ENCODE measurements around the gene STX5. TPM values are rescaled to one million over a fixed set of nuclear protein-coding genes. Genes with fewer than 3 reads are reported as not detected.

The STX5 gene
- total RNA-seq, 2 donors from 2014 or later = 32.0 to 46.8 TPM

DNA sequence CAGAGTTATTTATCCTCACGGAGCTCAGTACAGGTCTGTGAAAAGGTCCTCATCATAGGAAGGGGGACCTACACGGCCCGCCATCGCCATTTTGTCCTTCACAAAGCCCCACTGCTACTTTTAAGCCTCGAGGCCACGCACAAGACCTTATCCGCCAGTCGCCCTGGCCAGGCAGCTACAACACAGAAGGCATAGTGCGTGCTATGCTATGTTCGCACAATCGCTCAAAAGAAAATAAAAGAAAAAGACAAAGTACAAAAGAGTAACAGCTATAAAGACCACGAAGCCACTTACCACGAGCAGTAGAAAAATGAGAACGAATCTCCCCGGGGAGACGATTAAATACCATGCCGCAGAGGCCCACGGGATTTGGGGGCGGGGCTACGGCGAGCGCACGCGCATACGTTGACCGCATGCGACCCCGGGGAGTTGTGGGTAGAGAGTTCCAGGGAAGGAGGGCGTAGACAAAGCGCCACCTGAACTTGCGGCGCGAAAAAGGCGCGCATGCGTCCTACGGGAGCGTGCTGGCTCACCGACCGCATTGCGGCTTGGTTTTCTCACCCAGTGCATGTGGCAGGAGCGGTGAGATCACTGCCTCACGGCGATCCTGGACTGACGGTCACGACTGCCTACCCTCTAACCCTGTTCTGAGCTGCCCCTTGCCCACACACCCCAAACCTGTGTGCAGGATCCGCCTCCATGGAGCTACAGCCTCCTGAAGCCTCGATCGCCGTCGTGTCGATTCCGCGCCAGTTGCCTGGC, 23.9 kb upstream of the STX5 start:
- TF ChIP-seq, protein P1, sequence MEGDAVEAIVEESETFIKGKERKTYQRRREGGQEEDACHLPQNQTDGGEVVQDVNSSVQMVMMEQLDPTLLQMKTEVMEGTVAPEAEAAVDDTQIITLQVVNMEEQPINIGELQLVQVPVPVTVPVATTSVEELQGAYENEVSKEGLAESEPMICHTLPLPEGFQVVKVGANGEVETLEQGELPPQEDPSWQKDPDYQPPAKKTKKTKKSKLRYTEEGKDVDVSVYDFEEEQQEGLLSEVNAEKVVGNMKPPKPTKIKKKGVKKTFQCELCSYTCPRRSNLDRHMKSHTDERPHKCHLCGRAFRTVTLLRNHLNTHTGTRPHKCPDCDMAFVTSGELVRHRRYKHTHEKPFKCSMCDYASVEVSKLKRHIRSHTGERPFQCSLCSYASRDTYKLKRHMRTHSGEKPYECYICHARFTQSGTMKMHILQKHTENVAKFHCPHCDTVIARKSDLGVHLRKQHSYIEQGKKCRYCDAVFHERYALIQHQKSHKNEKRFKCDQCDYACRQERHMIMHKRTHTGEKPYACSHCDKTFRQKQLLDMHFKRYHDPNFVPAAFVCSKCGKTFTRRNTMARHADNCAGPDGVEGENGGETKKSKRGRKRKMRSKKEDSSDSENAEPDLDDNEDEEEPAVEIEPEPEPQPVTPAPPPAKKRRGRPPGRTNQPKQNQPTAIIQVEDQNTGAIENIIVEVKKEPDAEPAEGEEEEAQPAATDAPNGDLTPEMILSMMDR (IDR thresholded peaks at IDR 0.05) = no peak
- peak overlapping the region; percentile 68 to 71 for H3K27ac ChIP-seq
- H3K4me3 ChIP-seq = peak overlapping the region; percentile 97
- peaks cover 19 to 26% of the 10 kb centered on the region in 2 donors for H3K4me1 ChIP-seq (ENCODE audit: control insufficient read depth in 1 of 2, low read depth in 2 of 2)
- no peaks in the 10 kb centered on the region for H3K9me3 ChIP-seq
- ATAC-seq (ENCODE audit: insufficient number of reproducible peaks, low FRiP score, low read depth) (peak; percentile 93), DNase-seq (ENCODE audit: low spot score) (peak; percentile 84)
- peaks cover 24% of the 10 kb centered on the region for H3K36me3 ChIP-seq
- no peaks in the 10 kb centered on the region for H3K27me3 ChIP-seq (replicated peaks; ENCODE audit: insufficient read depth)

DNA sequence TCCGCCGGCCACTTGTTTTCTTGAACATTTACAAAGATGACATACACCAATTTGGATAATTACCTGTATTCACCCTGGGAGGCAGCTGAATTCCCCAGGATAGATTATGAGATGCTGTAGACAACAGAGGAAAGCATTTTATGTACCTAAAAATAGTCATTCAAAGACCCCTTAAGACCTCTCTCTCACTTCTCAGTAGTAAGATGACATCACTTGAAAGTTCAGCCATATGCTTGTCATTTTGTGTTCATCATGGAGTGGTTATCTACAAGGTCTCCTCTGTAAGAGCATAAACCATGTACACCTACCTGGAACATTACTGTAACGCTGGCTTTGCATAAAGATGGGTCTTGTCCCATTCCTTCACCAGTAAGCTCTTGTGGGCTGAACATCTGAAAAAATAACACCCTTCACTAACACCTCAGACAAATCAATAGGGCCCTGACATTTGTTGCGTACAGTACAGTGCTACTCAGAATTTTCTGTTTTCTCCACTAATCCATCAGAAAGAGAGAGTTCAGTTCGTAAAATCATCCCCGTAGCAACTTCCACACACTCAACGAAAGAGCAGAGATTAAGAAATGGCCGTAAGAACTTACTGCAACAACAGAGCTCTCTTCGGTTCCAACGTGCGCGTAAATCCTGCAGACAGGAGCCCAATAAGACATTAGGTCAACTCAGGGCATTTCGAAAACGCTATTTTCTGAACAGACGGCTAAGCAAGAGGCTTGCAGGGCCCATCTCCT, 23.1 kb upstream of the STX5 start:
- TF ChIP-seq, protein P1 (IDR thresholded peaks at IDR 0.05) = no peak
- ATAC-seq (ENCODE audit: insufficient number of reproducible peaks, low FRiP score, low read depth) (no peak), DNase-seq (ENCODE audit: low spot score) (no peak)
- H3K27ac ChIP-seq = peak overlapping the region; percentile 68 to 71
- H3K4me3 ChIP-seq = peak overlapping the region; percentile 97
- peaks cover 19 to 26% of the 10 kb centered on the region in 2 donors for H3K4me1 ChIP-seq (ENCODE audit: control insufficient read depth in 1 of 2, low read depth in 2 of 2)
- peaks cover 24% of the 10 kb centered on the region for H3K36me3 ChIP-seq
- no peaks in the 10 kb centered on the region for H3K9me3 ChIP-seq
- no peaks in the 10 kb centered on the region for H3K27me3 ChIP-seq (replicated peaks; ENCODE audit: insufficient read depth)

DNA sequence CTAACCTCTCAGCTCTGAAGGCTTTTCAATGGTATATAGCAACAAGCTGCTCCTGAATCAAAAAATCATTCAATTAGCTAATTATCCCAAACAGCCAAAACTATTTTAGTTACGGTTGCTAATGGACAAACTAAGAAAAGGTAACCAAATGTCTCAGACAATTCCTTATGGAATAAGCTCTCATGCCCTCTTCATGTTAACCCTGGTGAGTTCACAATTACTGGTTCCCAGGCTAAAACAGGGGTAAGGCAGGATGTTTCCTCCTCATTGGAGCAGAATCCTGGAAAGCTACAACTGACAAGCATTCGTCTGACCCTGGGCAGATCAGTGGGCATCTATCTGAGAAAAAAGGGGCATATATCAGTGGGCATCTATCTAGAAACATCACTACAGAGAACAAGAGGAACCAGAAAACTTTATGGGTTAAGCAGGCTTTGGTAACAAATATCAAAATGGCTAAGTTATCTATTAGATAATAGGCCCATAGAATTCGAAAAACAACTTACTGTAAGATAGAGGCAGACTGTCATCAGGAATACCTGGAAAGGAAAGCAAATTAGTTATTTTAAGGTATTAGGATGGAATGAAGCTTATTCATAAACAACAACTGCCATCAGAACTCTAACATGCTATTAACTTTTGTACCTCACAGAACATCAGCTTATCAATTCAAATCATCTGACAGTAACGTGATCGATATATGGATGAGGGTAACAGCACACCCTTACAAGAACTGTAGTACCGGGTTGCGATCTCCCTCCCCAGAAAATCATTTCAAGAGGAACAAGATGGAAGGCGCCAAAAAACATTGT, 22.4 kb upstream of the STX5 start:
- Histone ChIP-seq H3K4me3 (peak overlapping the region; percentile 97), H3K4me1 (ENCODE audit: control insufficient read depth in 1 of 2, low read depth in 2 of 2) (peaks cover 19 to 26% of the 10 kb centered on the region in 2 donors), H3K9me3 (no peaks in the 10 kb centered on the region), H3K36me3 (peaks cover 24% of the 10 kb centered on the region), H3K27ac (no peak overlapping the region), H3K27me3 (replicated peaks; ENCODE audit: insufficient read depth) (no peaks in the 10 kb centered on the region)
- ATAC-seq (ENCODE audit: insufficient number of reproducible peaks, low FRiP score, low read depth) (no peak), DNase-seq (ENCODE audit: low spot score) (no peak)
- TF ChIP-seq, protein P1 (IDR thresholded peaks at IDR 0.05) = no peak

DNA sequence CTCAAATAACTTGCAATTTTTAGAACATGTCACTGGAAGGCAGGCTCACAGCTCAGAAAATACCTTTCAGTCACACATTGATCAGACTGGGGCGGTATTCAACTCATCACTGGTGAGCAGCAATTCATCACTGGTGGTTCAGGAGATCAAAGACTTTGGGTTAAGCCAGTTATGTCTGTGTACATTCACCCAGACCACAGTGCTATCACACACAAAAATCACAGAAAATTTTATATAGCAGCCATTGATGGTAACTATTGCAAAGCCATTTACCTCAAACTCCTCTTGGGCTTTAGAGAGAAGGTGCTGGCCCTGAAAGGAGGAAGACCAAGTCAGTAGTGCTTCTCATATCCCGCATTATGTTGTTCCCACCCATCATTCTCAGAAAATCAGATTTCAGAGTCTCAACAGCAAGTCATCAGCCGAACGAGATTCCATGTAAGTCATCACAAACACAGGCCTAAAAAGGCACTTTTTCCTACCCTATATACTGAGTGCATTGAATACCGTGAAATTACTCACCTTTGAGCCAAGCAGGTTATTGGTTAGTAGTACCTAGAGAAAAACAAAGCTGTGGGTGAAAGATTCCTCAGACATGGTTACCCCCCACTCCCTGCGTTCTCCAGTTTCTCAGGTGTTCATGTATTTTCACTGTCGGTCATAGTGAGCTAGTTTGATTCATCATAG, 21.6 kb upstream of the STX5 start:
- H3K4me1 ChIP-seq (ENCODE audit: control insufficient read depth in 1 of 2, low read depth in 2 of 2) = peaks cover 19 to 26% of the 10 kb centered on the region in 2 donors
- ATAC-seq (ENCODE audit: insufficient number of reproducible peaks, low FRiP score, low read depth) = no peak
- H3K27ac ChIP-seq = no peak overlapping the region
- TF ChIP-seq, protein P1 (IDR thresholded peaks at IDR 0.05) = no peak
- H3K27me3 ChIP-seq (replicated peaks; ENCODE audit: insufficient read depth) = no peaks in the 10 kb centered on the region
- H3K9me3 ChIP-seq = no peaks in the 10 kb centered on the region
- peaks cover 24% of the 10 kb centered on the region for H3K36me3 ChIP-seq
- DNase-seq (ENCODE audit: low spot score) = no peak
- no peak overlapping the region for H3K4me3 ChIP-seq

All from thoracic aorta (tissue), 2 donors.